ENCODE data around the gene RIPK1. TPM values are rescaled to one million over a fixed set of nuclear protein-coding genes. Genes with fewer than 3 reads are reported as not detected.

The RIPK1 gene
- total and polyA plus RNA-seq, 2 donors (not counting 3 experiments of a cell fraction or from before 2014, with no cell fraction given), result 11.2 to 20.6 TPM

DNA sequence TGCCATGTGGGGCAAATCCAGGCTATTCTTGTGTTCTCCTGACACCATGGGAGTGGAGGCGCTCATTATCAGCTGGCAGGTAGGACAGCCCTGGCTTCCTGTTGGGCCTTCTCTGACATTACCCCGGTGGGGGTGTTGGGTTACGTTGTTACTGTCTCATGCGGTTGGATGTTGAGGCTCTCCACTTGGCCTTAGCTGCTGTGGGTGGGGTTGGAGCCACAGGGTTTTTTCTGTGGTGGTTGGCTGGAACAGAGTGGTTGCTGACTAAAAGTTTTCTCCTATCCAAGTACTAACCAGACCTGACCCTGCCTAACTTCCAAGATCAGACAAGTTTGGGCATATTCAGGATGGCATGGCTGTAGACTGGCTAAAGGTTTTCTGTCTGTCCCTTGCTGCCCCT is 20.2 kb downstream of the RIPK1 start:
- ChIA-PET POLR2A (no interaction called here), CTCF (no interaction called here)
- dilution Hi-C loops (cut with MboI; ENCODE audit: extremely low pct_ligation_motif_present, low sequenced_read_pairs), result no loop called here
- no peak overlapping the region for H3K9ac ChIP-seq (replicated peaks; ENCODE audit: extremely low read depth, insufficient read depth, low read length)
- no peak for FAIRE-seq
- H3K79me2 ChIP-seq (ENCODE audit: control insufficient read depth, insufficient read depth, low read length), result no peaks in the 10 kb centered on the region
- intact Hi-C loops (cut with micrococcal nuclease), result no loop called here
- no peak overlapping the region for H2AFZ ChIP-seq (ENCODE audit: low read depth, low read length)
- H3K36me3 ChIP-seq (ENCODE audit: control insufficient read depth in 2 of 2, extremely low read depth in 1 of 2, insufficient read depth in 2 of 2, low read length in 2 of 2), result peaks cover 5 to 12% of the 10 kb centered on the region in 2 experiments
- H3K4me3 ChIP-seq (replicated peaks in 1 of 3; ENCODE audit: insufficient read depth in 1 of 3, low read depth in 1 of 3, low read length in 3 of 3), result no peak overlapping the region
- H3K9me3 ChIP-seq (replicated peaks; ENCODE audit: control insufficient read depth, insufficient read depth, low read length), result no peaks in the 10 kb centered on the region
- H3K4me2 ChIP-seq (ENCODE audit: insufficient read depth, low read length), result peak overlapping the region; percentile 0
- H4K20me1 ChIP-seq (replicated peaks; ENCODE audit: control insufficient read depth, extremely low read depth, insufficient read depth, low read length), result no peaks in the 10 kb centered on the region
- H3K27me3 ChIP-seq (ENCODE audit: control insufficient read depth in 2 of 2, insufficient read depth in 2 of 2, low read length in 2 of 2), result no peaks in the 10 kb centered on the region
- BruUV-seq (replicated peaks), result no TSS peak
- no peaks in the 10 kb centered on the region for H3K9me1 ChIP-seq (replicated peaks; ENCODE audit: control insufficient read depth, extremely low read depth, insufficient read depth, low read length)
- DNase-seq (ENCODE audit: low read depth, low spot score), result no peak
- peaks cover 12% of the 10 kb centered on the region for H3K4me1 ChIP-seq (ENCODE audit: control insufficient read depth, extremely low read depth, insufficient read depth, low read length)
- TF ChIP-seq POLR2A (IDR thresholded peaks at IDR 0.05; ENCODE audit: low read depth, low read length), result no peak
- TF ChIP-seq, protein P1, sequence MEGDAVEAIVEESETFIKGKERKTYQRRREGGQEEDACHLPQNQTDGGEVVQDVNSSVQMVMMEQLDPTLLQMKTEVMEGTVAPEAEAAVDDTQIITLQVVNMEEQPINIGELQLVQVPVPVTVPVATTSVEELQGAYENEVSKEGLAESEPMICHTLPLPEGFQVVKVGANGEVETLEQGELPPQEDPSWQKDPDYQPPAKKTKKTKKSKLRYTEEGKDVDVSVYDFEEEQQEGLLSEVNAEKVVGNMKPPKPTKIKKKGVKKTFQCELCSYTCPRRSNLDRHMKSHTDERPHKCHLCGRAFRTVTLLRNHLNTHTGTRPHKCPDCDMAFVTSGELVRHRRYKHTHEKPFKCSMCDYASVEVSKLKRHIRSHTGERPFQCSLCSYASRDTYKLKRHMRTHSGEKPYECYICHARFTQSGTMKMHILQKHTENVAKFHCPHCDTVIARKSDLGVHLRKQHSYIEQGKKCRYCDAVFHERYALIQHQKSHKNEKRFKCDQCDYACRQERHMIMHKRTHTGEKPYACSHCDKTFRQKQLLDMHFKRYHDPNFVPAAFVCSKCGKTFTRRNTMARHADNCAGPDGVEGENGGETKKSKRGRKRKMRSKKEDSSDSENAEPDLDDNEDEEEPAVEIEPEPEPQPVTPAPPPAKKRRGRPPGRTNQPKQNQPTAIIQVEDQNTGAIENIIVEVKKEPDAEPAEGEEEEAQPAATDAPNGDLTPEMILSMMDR (IDR thresholded peaks at IDR 0.05; ENCODE audit: extremely low read depth in 1 of 2, insufficient read depth in 1 of 2, low read depth in 1 of 2, low read length in 2 of 2), result no peak
- no peak for TF ChIP-seq FOS (IDR thresholded peaks at IDR 0.05; ENCODE audit: borderline replicate concordance, insufficient read depth, low read length)
- TF ChIP-seq JUN (IDR thresholded peaks at IDR 0.05; ENCODE audit: borderline replicate concordance, insufficient read depth, insufficient read length, low read depth), result no peak
- TF ChIP-seq, protein P2, sequence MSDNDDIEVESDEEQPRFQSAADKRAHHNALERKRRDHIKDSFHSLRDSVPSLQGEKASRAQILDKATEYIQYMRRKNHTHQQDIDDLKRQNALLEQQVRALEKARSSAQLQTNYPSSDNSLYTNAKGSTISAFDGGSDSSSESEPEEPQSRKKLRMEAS (IDR thresholded peaks at IDR 0.05; ENCODE audit: insufficient read depth, insufficient read length), result no peak
- H3K27ac ChIP-seq (ENCODE audit: insufficient read depth, low read depth, low read length), result no peak overlapping the region

DNA sequence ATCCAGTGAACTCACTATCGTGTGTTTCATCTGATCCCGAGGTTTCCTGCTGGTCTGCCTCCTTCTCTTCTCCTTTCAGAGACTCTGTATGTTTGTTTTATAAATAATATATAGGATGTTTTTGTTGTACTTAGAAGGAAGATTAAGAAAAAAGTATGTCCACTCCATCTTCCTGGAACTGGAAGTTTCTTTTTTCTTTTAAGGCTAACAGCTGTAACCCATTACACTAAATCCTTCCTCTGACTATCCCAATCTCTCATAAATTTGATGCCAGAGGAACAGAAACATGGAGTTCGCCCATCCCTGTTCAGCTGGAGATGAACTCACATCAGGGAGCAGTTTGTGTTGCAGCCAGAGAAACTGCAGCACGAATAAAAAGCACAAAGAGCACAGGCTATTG is 20.7 kb downstream of the RIPK1 start:
- H3K9me1 ChIP-seq (replicated peaks; ENCODE audit: control insufficient read depth, extremely low read depth, insufficient read depth, low read length), result no peaks in the 10 kb centered on the region
- peak overlapping the region in 1 of 3 experiments; percentile 16 for H3K4me3 ChIP-seq (replicated peaks in 1 of 3; ENCODE audit: insufficient read depth in 1 of 3, low read depth in 1 of 3, low read length in 3 of 3)
- no peak overlapping the region for H3K9ac ChIP-seq (replicated peaks; ENCODE audit: extremely low read depth, insufficient read depth, low read length)
- peak overlapping the region; percentile 0 for H3K4me2 ChIP-seq (ENCODE audit: insufficient read depth, low read length)
- BruUV-seq (replicated peaks), result no TSS peak
- H3K27ac ChIP-seq (ENCODE audit: insufficient read depth, low read depth, low read length), result no peak overlapping the region
- POLR2A ChIA-PET, result no interaction called here
- H3K36me3 ChIP-seq (ENCODE audit: control insufficient read depth in 2 of 2, extremely low read depth in 1 of 2, insufficient read depth in 2 of 2, low read length in 2 of 2), result peaks cover 0 to 7% of the 10 kb centered on the region in 2 experiments
- dilution Hi-C loops (cut with MboI; ENCODE audit: extremely low pct_ligation_motif_present, low sequenced_read_pairs), result no loop called here
- H2AFZ ChIP-seq (ENCODE audit: low read depth, low read length), result no peak overlapping the region
- no peaks in the 10 kb centered on the region for H3K27me3 ChIP-seq (ENCODE audit: control insufficient read depth in 2 of 2, insufficient read depth in 2 of 2, low read length in 2 of 2)
- H3K4me1 ChIP-seq (ENCODE audit: control insufficient read depth, extremely low read depth, insufficient read depth, low read length), result peaks cover 12% of the 10 kb centered on the region
- peak; percentile 41 for DNase-seq (ENCODE audit: low read depth, low spot score)
- peak; percentile 66 for FAIRE-seq
- H4K20me1 ChIP-seq (replicated peaks; ENCODE audit: control insufficient read depth, extremely low read depth, insufficient read depth, low read length), result no peaks in the 10 kb centered on the region
- no peak for TF ChIP-seq POLR2A (IDR thresholded peaks at IDR 0.05; ENCODE audit: low read depth, low read length)
- TF ChIP-seq, protein P2 (IDR thresholded peaks at IDR 0.05; ENCODE audit: insufficient read depth, insufficient read length), result no peak
- CTCF ChIA-PET, result no interaction called here
- intact Hi-C loops (cut with micrococcal nuclease), result no loop called here
- no peaks in the 10 kb centered on the region for H3K79me2 ChIP-seq (ENCODE audit: control insufficient read depth, insufficient read depth, low read length)
- H3K9me3 ChIP-seq (replicated peaks; ENCODE audit: control insufficient read depth, insufficient read depth, low read length), result no peaks in the 10 kb centered on the region
